Measurements from ENCODE around the gene OPN4. TPM values are rescaled to one million over a fixed set of nuclear protein-coding genes. Genes with fewer than 3 reads are reported as not detected.

The OPN4 gene
- total and polyA plus RNA-seq, 9 of the 15 experiments (the other 6 are each of a cell fraction or from before 2014, with no cell fraction given): not detected

GRCh38 chr10:86710987-86711512, 56.7 kb downstream of the OPN4 start (continued):
- TF ChIP-seq SNAPC5 (CRISPR knock-in tag; IDR thresholded peaks at IDR 0.05): no peak
- peak; percentile 96 for TF ChIP-seq ZFX (CRISPR knock-in tag; IDR thresholded peaks at IDR 0.05)
- TF ChIP-seq, protein P1, sequence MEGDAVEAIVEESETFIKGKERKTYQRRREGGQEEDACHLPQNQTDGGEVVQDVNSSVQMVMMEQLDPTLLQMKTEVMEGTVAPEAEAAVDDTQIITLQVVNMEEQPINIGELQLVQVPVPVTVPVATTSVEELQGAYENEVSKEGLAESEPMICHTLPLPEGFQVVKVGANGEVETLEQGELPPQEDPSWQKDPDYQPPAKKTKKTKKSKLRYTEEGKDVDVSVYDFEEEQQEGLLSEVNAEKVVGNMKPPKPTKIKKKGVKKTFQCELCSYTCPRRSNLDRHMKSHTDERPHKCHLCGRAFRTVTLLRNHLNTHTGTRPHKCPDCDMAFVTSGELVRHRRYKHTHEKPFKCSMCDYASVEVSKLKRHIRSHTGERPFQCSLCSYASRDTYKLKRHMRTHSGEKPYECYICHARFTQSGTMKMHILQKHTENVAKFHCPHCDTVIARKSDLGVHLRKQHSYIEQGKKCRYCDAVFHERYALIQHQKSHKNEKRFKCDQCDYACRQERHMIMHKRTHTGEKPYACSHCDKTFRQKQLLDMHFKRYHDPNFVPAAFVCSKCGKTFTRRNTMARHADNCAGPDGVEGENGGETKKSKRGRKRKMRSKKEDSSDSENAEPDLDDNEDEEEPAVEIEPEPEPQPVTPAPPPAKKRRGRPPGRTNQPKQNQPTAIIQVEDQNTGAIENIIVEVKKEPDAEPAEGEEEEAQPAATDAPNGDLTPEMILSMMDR (IDR thresholded peaks at IDR 0.05 in 2 of 3, conservative IDR thresholded peaks at IDR 0.05 in 1 of 3; ENCODE audit: insufficient read depth in 2 of 3, low read depth in 1 of 3, low read length in 3 of 3): peak; percentile 76 to 98 (median 89)
- no peak for TF ChIP-seq CBX1 (IDR thresholded peaks at IDR 0.05; ENCODE audit: low read depth)
- TF ChIP-seq ATF1 (CRISPR knock-in tag; IDR thresholded peaks at IDR 0.05): no peak
- peak; percentile 52 for TF ChIP-seq ATF1 (tag; IDR thresholded peaks at IDR 0.05)
- TF ChIP-seq, protein P2, sequence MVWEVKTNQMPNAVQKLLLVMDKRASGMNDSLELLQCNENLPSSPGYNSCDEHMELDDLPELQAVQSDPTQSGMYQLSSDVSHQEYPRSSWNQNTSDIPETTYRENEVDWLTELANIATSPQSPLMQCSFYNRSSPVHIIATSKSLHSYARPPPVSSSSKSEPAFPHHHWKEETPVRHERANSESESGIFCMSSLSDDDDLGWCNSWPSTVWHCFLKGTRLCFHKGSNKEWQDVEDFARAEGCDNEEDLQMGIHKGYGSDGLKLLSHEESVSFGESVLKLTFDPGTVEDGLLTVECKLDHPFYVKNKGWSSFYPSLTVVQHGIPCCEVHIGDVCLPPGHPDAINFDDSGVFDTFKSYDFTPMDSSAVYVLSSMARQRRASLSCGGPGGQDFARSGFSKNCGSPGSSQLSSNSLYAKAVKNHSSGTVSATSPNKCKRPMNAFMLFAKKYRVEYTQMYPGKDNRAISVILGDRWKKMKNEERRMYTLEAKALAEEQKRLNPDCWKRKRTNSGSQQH (CRISPR knock-in tag; IDR thresholded peaks at IDR 0.05): no peak
- no peak for TF ChIP-seq KLF1 (tag; IDR thresholded peaks at IDR 0.05)
- peak; percentile 4; the same call in 1 of the 2 replicates for TF ChIP-seq GMEB1 (CRISPR knock-in tag; IDR thresholded peaks at IDR 0.05)
- TF ChIP-seq NRF1 (conservative IDR thresholded peaks at IDR 0.05 in 1 of 2, IDR thresholded peaks at IDR 0.05 in 1 of 2): peak; percentile 34 to 55; a peak in 2 of 4 replicates
- no peak for TF ChIP-seq HIVEP1 (CRISPR knock-in tag; IDR thresholded peaks at IDR 0.05)
- TF ChIP-seq ARID1B (IDR thresholded peaks at IDR 0.05): no peak
- peak; percentile 77 for TF ChIP-seq SMC3 (conservative IDR thresholded peaks at IDR 0.05; ENCODE audit: insufficient read depth, low read depth, low read length)
- no peak; the same call in 1 of the 2 replicates for TF ChIP-seq ZNF766 (CRISPR knock-in tag; conservative IDR thresholded peaks at IDR 0.05)
- no peak for TF ChIP-seq DNMT1 (IDR thresholded peaks at IDR 0.05)
- no peak for TF ChIP-seq GATAD2A (IDR thresholded peaks at IDR 0.05)
- peak; percentile 84 for TF ChIP-seq CTCFL (IDR thresholded peaks at IDR 0.05; ENCODE audit: borderline replicate concordance, insufficient read depth, low read depth, low read length, poor library complexity, severe bottlenecking)
- TF ChIP-seq ETV1 (tag; conservative IDR thresholded peaks at IDR 0.05; ENCODE audit: low read depth): peak; percentile 75; the same call in 1 of the 2 replicates
